Eye (tissue), 1 donor: ENCODE measurements around the gene ADAMTS2.

Experiments used
- DNase-seq: peaks from one replicate; pipeline ENCODE4 v3.0.0-alpha.2; 2015

ADAMTS2 gene

DNA sequence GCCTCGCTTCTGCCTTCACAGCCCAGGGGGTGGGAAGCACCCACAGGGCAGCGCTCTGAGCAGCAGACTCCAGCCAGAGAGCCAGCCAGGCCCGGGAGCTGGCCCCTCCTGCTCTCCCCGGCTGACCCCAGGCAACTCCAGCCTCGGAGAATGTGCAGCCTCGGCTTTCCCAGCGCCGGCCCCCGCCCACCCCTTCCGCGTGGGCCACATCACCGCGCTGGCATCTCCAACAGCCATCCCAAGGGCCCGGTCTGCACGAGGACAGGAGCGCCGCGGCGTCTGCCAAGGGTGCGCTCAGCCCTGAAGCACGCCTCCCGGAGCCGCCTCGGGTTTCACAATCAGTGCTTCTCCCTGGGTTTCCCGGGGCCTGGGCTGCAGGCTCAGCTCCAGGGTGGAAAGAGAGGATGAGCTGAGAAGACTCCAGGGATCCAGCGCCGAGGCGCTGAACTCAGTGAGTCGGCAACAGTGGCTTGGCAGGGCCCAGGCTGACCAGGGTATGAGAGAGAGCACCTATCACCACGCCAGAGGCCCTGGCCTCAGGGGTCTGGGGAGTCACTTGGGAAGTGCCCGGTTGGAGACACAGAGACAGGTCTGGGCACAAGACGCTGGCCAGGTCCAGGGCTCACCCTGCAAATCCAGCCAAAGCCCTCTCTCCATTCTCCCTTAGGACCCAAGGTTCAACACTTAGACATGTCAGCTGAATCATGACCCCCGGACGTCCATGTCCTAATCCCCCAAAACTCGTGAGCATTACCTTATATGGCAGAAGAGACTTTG is 79.6 kb downstream of the ADAMTS2 start:
- peak; percentile 91 for DNase-seq

DNA sequence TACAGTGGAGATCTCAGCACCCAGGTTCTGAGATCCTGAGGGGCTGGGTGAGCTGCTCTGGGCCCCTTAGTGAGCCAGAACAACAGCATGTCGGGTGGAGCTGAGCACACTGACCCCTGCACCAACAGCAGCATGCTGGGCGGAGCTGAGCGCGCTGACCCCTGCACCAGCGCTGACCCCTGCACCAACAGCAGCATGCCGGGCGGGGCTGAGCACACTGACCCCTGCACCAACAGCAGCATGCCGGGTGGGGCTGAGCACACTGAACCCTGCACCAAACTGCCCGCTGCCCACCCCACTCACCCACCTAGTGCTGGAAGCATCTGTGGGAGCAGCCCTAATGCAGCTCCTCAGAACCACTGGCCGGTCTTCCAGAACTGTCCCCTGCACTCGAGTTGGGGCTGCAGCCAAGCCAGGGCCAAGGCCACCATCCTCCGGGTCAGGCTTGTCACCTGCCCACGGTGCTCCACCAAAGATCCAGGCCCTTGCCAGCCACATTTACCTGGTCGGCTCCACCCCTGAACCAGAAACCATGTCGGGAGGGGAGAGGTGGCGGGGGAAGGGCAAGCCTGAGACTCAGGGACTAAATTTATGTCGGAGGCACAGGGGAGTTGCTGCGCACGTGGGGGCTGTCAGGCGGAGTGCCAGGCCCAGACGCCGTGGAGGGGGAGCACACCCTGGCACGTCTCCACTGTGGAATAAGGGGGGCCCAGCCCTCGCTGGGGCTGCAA is 80.3 kb downstream of the ADAMTS2 start:
- no peak for DNase-seq

DNA sequence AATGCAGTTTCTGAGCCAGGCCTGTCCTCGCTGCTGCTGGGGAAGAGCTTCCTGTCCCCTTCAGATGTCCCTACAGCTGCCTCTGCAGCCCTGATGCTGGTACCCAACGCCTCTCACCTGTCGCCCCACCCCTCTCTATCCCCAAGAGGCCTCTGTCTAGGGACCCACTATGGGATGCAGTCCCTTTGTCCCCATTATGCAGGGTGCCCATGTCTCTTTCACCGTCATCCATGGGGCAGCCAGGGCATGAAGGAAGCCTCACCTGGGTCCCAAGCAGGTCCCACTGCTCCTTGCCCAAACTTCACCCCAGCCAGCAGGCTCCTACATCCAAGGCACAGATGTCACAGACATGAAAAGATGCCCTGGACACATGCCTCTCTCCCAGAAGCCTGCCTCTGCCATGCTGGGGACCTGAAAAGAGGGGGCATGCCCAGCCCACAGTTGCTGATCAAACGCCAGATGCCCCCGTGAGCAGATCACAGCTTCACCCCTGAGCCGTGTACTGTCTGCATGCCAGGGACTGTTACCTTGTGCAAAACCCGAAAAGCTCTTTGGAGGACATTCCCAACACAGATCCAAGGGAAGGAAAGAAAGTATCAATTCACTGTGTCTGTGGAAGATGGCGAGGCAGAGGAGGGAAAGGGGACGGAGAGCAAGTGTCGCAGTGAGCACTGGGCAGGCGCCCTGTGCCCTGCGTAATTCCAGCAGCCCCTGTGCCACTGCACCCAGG is 81.0 kb downstream of the ADAMTS2 start:
- DNase-seq = no peak

DNA sequence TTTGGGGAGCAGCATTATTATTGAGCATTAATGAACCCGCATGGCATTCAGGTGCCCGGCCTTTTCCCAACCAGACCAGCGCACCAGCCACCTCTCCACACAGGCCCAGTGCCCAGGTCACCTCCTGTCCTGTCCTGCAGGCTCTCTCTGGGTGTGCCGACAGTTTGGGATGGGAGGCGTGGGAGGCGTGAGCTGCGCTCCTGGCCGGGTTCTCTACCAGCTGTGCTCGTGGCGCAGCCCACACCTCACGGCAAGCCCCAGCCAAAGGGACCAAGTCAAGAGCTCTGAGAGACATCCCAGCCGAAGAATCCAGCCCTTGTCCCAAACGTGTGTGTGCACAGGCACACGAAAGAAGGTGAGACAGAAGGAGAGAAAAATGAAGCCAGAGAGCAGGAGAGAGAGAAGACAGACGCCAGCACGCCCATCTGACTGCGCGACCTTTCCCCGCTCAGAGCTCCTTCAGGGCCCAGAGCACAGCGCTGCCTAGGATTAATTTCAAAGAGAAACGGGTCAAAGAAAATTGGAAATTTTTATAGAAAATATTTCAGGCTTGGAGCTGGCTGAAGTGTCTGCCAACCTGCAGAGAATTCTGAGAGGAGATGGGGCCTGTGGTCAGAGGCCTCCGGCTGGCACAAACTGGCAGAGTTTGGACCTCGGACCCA is 81.7 kb downstream of the ADAMTS2 start:
- DNase-seq = no peak

DNA sequence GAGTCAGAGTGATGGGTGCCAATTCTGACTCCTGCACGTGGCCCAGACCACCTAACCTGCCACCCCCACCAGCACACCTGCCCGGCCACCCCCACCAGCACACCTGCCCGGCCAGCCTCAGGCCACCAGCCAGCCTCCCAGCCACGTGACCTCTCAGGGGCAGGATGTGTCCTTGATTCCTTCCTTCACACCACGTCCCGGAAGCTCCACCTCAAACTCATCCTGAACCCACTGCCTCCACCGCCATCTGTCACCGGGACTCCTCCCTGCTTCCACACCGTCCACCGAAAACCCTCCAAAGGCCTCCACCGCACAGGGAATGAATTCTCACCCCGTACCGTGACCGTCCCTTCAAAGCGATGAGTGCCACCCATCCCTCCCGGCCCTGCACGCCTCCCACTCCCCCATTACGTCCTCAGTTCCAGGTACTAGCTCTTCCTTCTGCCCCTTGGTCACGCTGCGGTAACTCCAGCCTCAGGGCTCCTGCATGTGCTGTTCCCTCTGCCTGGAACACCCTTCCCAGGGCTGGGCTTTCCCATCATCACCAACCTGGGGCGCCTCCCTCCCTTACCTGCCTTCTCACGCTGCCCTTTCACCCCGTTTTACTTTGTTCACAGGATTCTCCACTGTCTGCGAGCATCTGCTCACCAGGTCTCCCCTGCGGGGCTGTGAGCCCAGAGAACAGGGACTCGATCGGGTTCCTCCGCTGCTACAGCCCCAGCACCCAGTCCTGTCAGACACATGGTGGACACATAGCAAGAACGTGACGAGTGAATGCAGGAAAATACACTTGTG is 82.9 kb downstream of the ADAMTS2 start:
- DNase-seq = no peak

DNA sequence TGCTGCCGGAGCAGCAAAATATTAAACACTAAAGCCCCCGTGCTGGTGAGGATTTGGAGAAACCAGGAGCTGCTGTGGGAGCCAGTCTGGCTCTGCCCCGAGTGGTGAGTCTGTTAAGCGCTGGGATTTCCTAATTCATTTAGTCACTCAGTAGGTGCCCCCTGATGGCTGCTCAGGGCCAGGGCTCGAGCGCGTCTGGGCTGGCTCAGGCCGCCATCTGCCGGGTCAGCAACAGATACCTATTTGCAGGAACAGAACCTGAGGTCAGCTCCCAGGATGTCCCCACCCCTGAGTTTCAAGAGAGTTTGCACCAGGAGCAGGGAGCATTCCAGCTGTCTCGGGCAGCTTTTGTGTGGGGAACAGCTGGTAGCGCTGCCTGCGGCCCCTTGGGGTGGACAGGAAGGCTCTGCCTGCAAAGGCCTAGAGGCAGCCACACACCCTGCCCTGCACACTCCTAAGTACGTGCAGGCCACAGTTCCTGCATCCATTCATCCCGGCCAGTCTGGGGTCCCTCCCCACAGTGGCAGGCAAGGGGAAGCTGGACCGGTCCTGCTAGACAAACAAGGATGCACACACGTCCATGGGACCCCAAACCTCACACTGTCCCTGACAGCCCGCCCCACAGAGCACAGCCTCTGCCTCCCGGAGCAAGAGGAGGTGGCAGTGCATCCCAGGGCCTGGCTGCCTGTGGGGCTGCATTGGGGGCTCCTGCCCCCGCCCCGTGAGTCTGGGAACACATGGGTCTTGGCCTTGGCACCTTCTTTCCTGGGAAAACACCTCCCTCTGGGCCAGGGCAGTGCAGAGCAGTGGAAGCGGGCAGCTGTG is 83.7 kb downstream of the ADAMTS2 start:
- DNase-seq = peak; percentile 67

DNA sequence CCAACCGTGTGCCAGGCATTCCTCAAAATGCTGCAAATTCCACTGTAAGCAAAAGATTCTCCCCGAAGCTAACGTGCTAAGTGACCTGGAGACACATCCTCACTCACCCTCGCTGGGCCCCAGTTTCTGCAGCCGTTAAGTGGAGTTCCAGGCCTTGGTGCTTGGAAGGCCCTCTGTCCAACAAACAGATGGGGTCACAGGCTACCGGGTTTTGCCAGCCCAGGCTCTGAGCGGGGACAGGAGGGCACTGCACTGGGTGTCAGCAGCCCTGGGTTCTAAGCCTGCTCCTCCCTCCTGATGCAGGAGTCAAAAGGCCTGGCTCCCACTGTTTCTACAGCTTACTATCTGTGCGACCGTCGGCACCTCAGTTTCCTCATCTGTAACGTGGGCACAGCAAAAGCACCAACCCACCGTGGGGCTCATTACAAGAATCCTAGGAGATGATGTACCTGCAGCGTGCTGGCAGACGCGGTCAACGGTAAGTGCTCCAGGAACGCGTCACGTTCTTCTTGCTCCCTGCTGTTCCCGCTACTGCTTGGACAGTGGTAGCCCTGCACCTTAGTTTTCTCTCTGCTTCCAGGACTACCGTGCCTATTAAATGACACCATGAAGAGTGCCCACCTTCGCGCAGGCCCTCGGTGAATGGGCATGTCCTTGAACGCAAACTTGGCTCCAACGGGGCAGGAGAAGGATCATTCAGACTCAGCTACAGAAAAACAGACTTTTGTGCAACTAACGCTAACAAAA is 84.8 kb downstream of the ADAMTS2 start:
- no peak for DNase-seq

DNA sequence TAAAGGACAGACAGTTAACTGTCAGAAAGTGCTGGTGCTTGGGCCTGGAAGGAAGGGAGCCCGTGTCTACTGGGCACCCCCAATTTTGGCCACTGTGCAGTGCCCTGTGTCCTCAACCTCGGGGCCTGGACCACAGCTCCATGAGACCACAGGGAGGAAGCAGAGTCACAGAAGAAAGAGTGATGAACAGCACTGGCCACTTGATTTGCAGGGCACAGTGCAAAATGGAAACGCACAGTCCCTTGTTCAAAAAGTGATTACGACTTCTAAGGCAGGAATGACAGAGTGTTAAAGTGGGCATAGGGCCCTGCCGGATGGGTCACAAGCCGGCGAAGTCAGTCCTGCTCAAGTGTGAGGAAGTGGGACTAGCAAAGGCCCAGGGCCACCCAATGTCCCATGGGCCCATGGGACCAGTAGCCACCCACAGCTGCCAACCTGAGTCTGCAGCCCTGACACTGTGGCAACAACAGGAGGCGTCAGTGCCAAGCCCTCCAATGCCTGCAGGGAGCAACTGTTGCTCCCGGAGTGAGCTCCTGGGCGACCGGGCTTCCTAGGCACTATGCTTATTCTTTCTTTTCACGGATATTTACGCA is 85.4 kb downstream of the ADAMTS2 start:
- no peak for DNase-seq

DNA sequence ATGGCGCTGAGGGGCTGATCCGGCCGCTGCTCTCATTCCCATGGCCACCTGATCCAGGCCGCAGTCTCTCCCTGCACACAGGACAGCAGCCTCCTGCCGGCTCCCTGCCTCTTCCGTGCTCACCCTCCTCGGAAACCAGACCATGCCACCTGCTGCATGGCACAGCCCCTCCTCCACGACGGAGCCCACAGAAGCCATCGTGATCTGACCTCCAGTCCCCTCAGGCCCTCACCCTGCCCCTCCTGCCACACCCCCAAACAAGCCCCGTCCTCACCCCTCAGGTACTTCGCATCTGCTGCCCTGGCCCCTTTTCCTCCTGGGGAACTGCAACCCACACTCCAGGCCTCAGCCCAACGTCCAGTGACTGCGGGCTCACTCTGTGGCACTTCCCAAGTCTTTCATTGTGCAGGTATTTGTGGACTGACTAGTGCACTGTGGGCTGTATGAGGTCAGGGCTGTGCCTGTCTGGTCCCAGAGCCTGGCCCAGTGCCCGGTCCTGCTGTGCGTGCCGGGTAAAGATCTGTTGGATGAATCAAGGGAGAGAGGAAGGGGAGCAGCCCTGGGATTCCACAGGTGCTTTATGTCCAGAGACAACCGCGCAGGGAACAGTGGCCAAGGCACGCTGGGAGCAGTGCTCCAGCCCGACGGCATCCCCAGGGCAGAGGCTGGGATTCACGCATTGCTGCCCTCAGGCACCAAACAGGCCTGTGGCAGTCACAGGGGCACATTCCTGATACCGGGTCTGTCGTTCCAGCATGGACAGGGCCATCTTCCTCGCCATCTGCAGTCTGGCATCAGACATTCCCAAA is 86.1 kb downstream of the ADAMTS2 start:
- DNase-seq = no peak

DNA sequence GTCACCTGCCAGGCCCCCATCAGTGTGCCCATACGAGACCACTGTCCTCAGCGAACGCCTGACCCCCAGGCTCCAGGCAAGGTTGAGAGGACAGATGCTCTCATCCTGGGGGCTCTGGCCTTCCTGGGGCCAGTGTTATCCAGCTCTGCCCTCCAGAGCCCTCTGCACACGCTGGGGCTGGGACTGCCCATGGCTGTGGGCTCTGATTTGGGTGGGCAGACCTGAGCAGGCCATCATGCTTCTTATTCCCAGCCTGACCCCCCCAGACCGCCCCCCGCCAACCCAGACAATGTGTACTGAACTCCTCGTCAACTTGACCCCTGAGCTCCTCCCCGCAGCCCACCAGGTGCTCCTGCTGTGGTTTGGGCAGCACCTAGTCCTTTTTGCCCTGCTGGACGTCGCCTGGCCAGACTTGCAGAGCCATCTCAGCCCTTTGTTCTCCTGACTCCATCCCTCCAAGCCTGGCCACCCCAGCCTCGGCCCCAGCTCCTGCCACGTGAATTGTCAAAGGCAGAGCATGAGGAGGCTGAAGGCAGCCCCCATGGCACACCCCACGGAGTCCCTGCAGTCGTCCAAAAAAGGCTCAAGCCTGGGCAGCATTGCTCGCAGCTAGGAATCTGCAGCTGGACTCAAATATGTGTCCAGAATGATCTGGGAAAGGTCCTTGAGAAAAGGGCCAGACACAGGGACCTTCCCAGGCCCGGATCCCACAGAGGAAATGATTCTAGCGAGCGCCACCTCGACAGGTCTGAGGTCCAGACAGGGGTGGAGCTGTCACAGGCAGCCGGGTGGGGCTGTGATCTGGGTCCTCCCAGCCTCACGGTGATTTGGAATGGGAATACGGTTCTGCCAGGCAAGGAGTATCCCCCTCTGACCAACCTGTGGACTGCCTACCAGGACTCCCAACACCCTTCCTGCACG is 87.0 kb downstream of the ADAMTS2 start:
- DNase-seq = no peak

DNA sequence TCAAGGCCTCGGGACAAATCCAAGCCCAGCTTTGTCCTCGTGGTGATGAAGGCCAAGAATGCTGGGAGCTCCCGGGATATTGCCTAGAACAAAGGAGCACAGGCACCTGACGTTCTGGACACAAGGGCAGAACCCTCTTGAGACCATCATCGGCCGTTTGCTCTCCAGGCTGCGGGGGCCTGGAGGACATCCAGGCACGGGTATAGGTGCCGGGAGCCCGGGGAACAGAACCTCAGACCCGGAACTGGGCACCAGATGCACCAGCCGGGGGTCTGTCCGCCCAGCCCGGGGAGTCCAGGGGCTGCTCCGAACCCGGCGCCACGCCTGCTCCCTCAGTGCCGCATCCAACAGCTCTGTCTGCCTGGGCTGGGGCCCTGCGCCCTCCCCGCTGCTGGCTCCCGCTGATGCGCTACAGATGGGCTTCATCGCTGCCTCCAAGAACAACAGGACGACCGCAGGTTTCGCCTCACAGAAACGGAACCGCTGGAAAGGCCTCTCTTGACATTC is 88.0 kb downstream of the ADAMTS2 start:
- DNase-seq = peak; percentile 61

DNA sequence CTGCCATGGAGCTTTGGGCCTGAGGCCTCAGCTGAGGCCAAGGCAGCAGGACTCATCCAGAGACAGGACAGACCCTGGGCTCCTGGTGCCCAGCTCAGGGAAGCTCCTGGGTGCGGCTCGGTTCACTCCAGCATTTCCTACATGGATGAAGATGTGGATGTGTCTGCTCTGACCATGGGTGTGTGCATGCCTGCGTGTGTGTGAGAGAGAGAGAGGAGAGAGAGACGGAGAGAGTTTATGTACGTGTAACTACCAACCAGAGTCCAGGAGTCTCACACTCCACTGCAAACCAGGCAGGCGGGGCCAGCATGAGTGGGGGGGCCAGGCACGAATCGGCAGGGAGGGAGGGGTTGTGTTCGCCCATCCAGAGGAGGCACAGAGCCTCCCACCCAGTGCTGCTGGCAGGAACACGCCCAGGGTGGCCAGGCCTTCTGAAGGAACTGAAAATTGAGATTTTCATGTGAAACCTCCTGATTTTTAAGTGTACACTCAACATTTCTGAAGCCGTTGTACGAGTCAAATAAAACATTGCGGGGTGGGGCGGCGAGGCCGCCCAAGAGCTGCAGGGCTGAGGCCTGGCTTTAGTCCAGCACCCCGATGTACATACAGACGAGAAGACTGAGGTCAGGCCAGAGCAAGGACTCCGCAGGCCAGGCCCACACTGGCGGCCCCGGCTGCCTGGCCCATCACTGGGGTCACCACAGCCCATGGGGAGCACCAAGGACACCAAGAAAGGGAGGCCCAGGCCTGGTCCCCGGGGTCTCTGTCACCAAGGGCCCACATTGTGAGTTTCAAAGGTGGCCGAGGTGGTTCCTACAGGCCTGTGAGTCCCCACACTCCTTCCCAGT is 88.7 kb downstream of the ADAMTS2 start:
- DNase-seq = no peak

DNA sequence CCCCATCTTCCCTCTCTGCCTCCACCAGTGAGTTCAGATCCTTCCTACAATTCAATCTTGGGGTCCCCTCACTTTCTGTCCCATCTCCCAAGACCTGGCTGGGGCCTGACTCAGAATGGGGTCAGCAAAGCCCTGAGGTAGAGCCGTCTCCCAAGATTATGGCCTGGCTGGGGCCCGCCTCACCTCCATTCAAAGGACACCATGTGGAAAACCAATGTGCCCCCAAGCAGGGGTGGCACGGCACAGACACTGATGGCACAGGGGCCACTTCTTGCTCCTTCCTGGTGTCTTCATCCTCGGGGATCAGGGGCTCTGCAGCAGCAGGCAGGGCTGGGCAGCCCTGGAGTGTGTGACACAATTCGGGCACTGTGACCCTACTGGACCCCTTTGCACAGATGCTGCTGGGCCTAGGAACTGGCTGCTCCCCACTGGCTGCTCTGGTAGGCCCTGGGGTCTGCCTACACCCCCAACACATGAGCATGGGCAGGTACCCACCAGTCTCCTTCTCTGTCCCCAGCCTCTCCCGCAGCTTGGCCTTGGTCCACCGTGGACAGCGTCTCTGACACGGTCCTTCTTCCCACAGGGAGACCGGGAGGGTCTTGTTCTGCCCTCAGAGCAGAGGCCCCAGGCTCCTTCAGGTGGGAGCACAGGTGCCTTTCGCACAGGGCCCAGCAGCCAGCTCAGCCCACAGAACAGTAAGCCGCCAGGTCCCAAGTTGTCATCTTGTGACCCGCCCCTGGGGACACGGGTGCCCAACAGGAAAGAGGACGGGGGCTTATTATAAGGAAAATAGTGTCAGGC is 89.5 kb downstream of the ADAMTS2 start:
- DNase-seq = no peak

DNA sequence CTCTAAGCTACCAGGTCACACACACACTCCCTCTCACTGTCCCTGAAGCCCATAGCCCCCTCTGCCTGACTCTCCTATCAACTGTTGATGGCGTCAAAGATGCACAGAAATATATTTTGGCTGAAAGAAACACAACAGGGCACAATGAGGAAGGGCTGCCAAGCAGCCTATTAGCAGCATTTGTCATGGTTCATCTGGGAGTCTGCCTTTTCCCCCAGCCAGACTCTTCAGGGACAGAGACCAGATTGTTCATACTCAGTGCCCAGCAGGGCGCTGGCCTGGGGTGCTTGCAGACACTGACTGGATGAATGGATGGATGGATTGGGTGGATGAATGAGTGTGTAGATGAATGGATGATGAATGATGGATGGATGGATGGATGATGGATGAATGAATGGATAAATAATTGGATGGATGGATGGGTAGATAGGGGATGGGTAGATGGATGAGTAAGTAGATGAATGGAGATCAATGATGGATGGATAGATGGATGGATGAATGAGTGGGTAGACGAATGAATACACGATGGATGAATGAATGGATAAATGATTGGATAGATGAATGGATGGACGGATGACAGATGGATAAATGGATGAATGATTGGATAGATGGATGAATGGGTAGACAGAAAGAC is 90.5 kb downstream of the ADAMTS2 start:
- no peak for DNase-seq

DNA sequence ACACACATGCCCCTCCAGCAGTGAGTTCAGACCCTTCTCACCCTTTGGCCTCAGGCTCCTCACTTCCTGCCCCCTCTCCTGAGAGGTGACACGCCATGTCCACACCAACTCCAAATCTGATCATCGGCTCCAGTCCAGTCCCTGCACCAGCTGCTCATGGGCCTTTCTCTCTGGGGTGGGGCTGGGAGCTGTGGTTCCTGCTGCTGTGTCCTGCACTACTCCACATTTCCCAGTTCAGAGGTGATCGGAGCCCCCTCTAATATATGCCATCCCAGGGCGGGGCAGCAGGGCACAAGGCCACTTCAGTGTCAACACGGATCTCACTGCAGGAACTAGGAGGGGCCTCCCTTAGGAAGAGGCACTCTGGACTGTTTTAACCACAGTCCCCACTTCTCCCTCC is 91.5 kb downstream of the ADAMTS2 start:
- DNase-seq = no peak
